ENCODE measurements around the gene OR2T35.

The OR2T35 gene

GRCh38 chr1:248625971-248626370 is 19.1 kb downstream of the OR2T35 start:
- no peak for DNase-seq (ENCODE audit: low spot score)

DNA sequence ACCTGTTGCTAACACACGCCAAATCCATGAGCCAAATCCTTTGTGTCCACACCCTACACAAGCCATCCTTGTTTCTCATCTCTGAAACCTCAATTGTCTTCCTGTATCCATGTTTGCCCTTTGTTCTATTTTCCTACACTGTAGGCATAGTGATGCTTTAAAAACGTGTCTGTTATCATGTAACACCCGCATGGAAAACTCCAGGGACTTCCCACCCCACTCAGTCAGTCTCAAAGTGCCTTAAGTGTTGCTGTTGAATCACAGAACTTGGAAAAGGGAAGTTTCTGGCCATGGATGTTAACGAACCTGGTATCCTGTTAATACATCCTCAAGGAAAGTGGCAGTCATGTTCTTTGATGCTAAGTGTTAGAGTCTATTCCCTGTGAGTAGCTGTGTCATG is 19.9 kb downstream of the OR2T35 start:
- no peak for DNase-seq (ENCODE audit: low spot score)

GRCh38 chr1:248622570-248623001 is 22.5 kb downstream of the OR2T35 start:
- DNase-seq (ENCODE audit: low spot score), result peak; percentile 32

DNA sequence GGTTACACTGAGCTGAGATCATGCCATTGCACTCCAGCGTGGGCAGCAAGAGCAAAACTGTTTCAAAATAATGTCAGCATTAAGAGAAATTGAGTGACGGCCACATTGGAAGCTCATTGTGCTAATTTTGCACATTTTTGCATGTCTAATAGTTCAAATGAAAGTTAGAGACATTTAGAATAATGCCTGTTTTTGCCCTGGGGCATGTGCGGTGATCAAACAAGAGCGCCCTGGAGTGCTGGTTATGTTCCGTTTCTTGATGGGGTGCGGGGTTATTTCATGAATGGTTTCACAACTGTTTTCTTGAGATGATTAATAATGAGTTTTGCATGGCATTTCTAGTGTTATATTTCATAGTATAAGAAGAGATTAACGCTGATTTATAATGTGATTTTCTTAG is 23.3 kb downstream of the OR2T35 start:
- DNase-seq (ENCODE audit: low spot score), result no peak

- no peak for DNase-seq (ENCODE audit: low spot score)
Observed at GRCh38 chr1:248618878-248619277, 26.2 kb downstream of the OR2T35 start.

GRCh38 chr1:248618119-248618518 is 27.0 kb downstream of the OR2T35 start:
- DNase-seq (ENCODE audit: low spot score), result no peak

GRCh38 chr1:248613742-248614141 is 31.3 kb downstream of the OR2T35 start:
- no peak for DNase-seq (ENCODE audit: low spot score)

- no peak for DNase-seq (ENCODE audit: low spot score)
Observed at GRCh38 chr1:248611883-248612414, 33.1 kb downstream of the OR2T35 start.

DNA sequence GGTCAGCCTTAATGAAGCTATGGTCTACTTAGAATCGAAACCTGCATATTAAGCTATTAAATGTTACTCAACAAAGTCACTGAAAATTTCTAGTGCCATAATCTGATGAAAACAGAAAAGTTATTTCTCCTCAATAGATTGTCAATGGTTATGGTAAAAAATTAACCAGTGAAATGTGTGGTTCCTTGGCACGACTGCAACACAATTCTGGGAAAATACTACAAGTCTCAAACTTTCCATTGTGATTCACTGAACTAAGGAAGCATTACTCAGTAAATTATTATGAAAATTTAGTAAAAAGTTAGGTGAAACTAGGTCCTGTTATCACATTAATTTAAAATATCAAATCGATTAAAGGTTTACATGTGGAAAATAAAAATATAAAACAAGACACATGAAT is 34.8 kb downstream of the OR2T35 start:
- DNase-seq (ENCODE audit: low spot score), result no peak

DNA sequence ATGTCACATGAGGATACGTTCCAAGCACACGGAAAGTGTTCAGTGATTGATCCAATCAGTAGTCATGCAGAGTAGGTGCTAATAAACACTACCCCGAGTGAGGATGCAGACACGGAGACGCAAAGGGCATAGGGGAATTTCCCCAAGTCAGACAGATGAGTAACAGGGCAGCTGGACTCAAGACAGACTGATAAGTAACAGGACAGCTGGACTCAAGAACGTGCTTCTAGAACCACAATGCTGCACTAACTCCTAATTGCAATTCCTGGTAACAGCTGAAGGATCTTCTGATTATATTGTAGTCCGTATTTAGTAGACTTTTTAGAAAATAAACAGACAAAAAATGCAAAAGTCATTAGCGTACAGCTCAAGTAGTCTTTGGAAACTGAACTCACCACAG is 45.7 kb downstream of the OR2T35 start:
- DNase-seq (ENCODE audit: low spot score), result no peak

GRCh38 chr1:248597589-248597988 is 47.5 kb downstream of the OR2T35 start, which contains the start of gene OR2T10:
TSS of gene OR2T10 (minus strand) at chr1:248597700. CDS start at chr1:248593768, 3,932 bp downstream.
- DNase-seq (ENCODE audit: low spot score), result no peak

DNA sequence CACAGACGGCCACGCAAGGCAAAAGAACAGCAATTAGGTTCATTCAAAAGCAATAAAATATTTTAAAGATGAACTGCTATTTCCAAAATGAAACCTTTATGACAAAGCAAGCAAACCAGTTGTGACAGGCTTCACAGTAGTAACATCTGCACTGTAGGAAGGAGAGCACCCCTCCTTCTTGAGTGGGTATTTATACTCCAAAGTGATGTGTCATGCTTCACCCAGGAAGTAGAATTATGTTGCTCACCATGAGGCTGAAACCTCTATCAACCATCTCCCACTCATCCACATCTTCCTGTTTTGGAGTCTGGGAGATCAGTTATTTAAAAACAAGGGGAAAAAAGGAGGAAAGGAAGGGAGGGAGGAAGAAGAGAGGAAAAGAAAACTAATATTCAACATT is 48.5 kb downstream of the OR2T35 start:
- DNase-seq (ENCODE audit: low spot score), result no peak

DNA sequence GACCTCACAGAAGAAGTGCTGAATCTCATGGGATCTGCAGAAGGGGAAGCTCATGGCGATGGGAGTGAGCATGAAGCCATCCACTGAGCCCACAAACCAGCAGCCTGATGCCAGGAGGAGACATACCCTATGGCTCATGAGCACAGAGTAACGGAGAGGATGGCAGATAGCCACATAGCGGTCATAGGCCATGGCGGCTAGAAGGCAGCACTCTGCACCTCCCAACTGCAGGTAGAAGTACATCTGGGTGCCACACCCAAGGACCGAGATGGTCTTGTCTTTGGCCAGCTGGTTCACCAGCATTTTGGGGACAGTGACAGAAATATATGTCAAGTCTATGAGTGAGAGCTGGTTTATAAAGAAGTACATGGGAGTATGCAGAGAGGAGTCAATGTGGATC is 51.9 kb downstream of the OR2T35 start:
- no peak for DNase-seq (ENCODE audit: low spot score)

DNA sequence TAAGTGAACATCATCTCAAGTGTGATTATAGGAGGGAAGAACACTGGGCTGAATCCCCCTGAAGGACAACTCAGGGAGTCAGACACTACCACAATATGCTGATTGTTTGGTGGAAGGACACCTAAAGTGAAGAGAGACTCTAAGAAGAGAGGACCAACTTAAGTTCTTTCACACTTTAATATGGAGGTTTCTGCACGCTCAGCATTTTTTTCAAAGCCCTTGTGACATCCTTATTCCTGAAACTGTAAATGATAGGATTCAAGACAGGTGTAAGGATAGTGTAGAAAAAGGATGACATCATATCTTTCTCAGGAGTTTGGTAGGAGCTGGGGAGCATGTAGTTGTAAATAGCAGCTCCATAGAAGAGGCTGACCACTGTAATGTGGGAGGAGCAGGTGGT is 52.4 kb downstream of the OR2T35 start:
- no peak for DNase-seq (ENCODE audit: low spot score)

DNA sequence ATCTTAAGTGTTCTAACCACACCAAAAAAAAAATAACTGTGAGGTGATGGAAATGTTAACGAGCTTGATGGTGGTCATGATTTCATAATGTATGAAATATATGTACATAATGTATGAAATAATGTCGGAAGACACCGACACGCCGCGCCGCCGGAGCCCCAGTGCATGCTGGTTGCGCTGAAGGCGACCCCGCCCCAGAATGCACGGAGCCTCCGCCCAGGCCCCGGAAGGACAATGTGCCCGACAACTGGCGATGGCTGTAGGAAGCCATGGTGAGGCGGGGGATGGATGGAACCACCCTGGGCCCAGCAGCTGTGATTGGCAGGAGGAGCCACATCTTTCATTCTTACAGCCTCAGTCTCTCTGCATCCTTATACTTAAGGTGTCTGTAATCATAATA is 55.0 kb downstream of the OR2T35 start:
- no peak for DNase-seq (ENCODE audit: low spot score)

DNA sequence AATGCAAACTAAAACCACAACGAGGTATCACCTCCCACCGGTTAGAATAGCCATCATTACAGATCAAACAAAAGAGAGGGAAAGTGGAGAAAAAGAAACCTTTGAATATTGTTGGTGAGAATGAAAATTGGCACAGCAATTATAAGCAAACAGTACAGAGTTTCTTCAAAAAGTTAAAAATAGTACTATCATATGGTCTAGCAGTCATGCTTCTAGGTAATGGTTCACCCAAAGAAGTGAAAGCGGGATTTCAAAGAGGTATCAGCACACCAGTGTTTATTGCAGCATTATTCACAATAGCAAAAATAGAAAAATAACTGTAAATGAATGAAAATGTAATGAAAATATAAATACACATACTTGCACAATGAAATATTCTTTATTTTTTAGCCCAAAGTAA is 55.7 kb downstream of the OR2T35 start:
- DNase-seq (ENCODE audit: low spot score), result no peak

All from HuH-7 (cell line).